Measurements from ENCODE around the gene RAD51.

DNA sequence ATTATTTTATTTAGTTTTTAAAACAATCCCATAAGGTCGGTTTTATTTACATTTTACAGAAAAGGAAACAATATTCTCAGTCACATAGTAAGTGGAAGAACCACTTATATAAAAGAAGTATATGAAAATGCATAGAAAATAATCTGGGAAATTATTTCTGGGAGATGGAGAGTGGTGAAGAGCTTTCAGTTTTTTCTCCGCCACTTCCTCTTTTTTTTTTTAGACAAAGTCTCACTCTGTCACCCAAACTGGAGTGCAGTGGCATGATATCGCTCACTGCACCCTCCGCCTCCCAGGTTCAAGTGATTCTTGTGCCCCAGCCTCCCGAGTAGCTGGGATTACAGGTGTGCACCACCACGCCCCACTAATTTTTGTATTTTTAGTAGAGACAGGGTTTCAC, 21.2 kb downstream of the RAD51 start:
- TF ChIP-seq, protein P1, sequence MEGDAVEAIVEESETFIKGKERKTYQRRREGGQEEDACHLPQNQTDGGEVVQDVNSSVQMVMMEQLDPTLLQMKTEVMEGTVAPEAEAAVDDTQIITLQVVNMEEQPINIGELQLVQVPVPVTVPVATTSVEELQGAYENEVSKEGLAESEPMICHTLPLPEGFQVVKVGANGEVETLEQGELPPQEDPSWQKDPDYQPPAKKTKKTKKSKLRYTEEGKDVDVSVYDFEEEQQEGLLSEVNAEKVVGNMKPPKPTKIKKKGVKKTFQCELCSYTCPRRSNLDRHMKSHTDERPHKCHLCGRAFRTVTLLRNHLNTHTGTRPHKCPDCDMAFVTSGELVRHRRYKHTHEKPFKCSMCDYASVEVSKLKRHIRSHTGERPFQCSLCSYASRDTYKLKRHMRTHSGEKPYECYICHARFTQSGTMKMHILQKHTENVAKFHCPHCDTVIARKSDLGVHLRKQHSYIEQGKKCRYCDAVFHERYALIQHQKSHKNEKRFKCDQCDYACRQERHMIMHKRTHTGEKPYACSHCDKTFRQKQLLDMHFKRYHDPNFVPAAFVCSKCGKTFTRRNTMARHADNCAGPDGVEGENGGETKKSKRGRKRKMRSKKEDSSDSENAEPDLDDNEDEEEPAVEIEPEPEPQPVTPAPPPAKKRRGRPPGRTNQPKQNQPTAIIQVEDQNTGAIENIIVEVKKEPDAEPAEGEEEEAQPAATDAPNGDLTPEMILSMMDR (IDR thresholded peaks at IDR 0.05; ENCODE audit: control extremely low read depth in 1 of 3, insufficient read depth in 1 of 3, low read depth in 1 of 3, low read length in 3 of 3) = no peak
- TF ChIP-seq POLR2A (IDR thresholded peaks at IDR 0.05; ENCODE audit: control extremely low read depth in 1 of 2, low read depth in 2 of 2, low read length in 2 of 2) (no peak), NRF1 (IDR thresholded peaks at IDR 0.05; ENCODE audit: low read depth, low read length) (no peak), EP300 (IDR thresholded peaks at IDR 0.05; ENCODE audit: borderline replicate concordance in 1 of 2, low read depth in 2 of 2, low read length in 2 of 2) (no peak), JUN (IDR thresholded peaks at IDR 0.05; ENCODE audit: low read depth, low read length) (no peak), SP4 (IDR thresholded peaks at IDR 0.05; ENCODE audit: low read length) (no peak), POU5F1 (IDR thresholded peaks at IDR 0.05; ENCODE audit: low read depth, low read length) (no peak), MAFK (IDR thresholded peaks at IDR 0.05; ENCODE audit: low read depth, low read length) (no peak), SP1 (IDR thresholded peaks at IDR 0.05; ENCODE audit: low read depth, low read length) (no peak), CREB1 (IDR thresholded peaks at IDR 0.05) (no peak), SUZ12 (IDR thresholded peaks at IDR 0.05; ENCODE audit: low read length) (no peak), HDAC2 (IDR thresholded peaks at IDR 0.05; ENCODE audit: borderline replicate concordance in 1 of 2, low read depth in 2 of 2, low read length in 2 of 2) (no peak), ASH2L (IDR thresholded peaks at IDR 0.05; ENCODE audit: low read length) (no peak)
- TF ChIP-seq, protein P2, sequence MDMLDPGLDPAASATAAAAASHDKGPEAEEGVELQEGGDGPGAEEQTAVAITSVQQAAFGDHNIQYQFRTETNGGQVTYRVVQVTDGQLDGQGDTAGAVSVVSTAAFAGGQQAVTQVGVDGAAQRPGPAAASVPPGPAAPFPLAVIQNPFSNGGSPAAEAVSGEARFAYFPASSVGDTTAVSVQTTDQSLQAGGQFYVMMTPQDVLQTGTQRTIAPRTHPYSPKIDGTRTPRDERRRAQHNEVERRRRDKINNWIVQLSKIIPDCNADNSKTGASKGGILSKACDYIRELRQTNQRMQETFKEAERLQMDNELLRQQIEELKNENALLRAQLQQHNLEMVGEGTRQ (IDR thresholded peaks at IDR 0.05; ENCODE audit: low read length) = no peak
